ENCODE data around the gene ADGRV1.
"Not testable (repeated sequence)": the region's sequence is repeated elsewhere in the genome, so short reads cannot be mapped to it uniquely, and the experiment has no call there.

The ADGRV1 gene

GRCh38 chr5:90553711-90554110, 4.9 kb upstream of the ADGRV1 start:
- DNase-seq (ENCODE audit: low spot score), result no peak

GRCh38 chr5:90554358-90555006, 4.1 kb upstream of the ADGRV1 start:
- DNase-seq (ENCODE audit: low spot score), result no peak

DNA sequence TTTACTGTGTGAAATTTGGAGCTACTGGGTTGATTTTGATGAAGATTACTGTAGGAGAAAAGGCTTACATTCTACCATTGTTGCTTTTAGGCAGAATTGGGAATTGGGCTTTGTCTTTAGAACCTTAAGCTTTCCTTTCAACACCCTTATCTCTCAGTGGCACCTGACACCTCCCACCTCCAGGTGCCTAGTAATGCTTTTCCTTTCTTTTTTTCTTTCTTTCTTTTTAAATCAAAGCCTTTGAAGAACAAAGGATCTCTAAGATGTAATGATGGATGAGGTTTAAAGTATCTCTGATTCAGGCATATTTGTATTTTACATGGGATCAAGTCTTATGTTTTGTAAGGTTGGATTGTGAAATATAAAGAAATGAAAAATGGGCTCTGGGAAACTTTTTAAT, 2.9 kb upstream of the ADGRV1 start:
- no peak for DNase-seq (ENCODE audit: low spot score)

- DNase-seq (ENCODE audit: low spot score), result no peak
These were observed 1.2 kb upstream of the ADGRV1 start for GRCh38 chr5:90557391-90557790.

- no peak for DNase-seq (ENCODE audit: low spot score)
These were observed 726 bp upstream of the ADGRV1 start for GRCh38 chr5:90557871-90558270.

DNA sequence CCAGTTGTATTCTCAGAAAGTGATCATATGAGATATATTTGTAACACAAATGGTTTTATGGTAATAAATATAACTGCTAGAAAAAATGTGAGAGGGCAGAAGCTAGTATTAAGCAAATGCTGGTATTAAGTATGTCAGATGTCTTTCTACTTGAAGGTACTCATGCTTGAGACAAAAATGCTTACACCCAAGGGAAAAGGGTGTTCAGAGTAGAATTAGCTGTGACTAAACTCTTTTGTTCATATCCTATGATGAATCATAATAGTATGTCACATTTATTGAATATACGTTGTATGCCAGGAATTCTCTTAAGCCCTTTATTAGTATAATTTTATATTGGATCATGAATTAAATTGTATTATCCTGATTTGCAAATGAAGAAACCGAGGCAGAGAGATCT, 2.2 kb downstream of the ADGRV1 start:
- no peak for DNase-seq (ENCODE audit: low spot score)

- no peak for DNase-seq (ENCODE audit: low spot score)
These were observed 3.2 kb downstream of the ADGRV1 start for GRCh38 chr5:90561766-90562165.

DNA sequence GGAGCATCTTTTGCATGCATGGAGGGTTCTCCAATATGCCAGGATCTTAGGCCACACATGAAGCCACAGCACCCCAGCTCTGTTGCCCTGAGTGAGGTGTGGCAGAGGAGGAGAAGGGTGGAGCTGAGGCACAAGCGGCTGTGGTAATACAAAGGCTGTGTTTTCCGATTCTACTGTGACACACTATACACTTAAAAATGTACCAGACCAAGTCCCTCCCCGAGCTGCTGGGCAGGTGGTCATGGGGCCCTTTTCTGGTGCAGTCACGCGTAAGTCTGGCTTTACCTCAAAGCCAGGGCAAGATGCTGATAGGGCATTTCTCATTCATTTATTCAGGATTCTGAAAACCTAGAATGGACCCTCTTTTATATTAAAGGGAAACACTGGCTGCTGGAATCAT, 3.7 kb downstream of the ADGRV1 start:
- no peak for DNase-seq (ENCODE audit: low spot score)

DNA sequence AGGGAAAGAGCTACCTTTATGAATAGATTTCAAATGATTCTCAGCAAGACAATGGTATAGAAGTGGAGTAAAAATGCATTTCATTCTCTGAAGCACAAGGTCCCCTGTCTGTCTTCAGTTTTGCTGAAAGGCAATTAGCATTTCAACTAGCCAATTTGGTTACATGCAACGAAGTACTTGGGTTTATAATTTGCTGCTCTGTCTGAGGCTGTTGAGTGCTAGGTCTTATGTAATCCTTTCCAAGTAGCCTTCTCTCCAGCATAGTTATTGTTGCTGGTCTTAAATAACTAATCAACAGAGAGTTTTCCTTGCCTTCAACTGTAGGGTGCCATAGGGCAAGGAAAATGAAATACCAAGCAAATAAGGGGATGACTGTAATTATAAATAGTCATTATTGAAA, 4.5 kb downstream of the ADGRV1 start:
- no peak for DNase-seq (ENCODE audit: low spot score)

GRCh38 chr5:90565491-90565890, 6.9 kb downstream of the ADGRV1 start:
- DNase-seq (ENCODE audit: low spot score), result no peak

DNA sequence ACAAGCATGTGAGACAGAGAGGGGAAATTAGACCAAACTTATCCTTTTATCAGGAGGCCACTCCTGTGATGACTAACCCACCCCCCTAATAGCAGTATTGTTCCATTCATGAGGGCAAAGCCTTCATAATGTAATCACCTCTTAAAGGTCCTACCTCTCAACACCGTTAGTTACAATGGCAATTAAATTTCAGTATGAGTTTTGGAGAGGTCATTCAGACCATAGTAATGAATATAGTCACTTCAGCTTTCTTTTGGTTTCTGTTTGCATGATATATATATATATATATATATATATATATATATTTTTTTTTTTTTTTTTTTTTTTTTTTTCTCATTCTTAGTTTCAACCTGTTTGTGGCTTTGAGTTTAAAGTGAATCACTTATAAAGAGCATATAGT, 10.5 kb downstream of the ADGRV1 start:
- no peak for DNase-seq (ENCODE audit: low spot score)

GRCh38 chr5:90570034-90570433, 11.4 kb downstream of the ADGRV1 start:
- no peak for DNase-seq (ENCODE audit: low spot score)

DNA sequence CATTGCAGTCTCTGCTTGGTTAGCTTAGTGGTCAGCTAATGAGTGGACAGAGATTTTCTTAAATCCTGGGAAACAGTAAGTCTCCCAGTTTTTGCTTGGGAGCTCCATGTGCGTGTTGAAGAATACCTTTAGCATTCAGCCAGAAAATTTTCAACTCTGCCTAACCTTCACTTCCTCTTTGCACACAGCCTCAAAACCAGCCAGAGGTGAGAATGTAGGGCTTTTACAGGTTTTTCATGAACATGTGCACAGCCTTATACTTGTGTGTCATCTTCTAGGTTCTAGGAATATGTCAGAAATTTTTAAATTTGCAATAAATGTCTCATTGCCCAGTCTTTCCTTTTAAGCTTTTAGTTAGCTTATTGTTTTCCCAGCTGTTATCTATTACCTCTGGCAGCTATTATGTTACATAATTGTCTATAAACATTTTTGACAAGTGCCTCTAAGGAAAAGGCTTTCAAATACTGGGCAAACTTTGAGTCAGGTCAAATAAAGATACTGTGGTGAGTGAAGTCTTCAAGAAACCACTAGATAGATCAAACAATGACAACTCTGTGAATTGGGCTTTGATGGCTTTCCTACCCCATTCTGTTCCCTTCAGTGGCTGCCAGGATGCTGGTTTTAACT, 12.7 kb downstream of the ADGRV1 start:
- no peak for DNase-seq (ENCODE audit: low spot score)

DNA sequence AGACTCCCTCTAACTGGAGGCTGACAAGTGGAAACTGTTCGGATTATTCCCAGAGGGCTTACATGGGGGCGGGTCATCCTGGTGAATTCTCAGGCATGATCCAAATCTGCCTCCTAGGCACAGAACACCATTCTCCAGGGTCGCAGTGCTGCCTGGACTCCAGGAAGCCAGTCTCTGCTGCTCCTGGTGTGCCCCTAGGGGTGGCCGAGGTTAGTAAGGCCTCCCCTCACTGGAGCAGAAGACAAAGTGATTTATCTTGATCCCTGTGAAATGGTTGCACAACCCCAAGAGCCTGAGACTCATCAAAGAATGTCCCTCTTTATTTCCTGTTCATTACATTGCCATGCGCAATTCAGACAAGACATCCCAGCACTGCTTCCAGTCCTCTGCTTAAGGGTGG, 17.1 kb downstream of the ADGRV1 start:
- no peak for DNase-seq (ENCODE audit: low spot score)

DNA sequence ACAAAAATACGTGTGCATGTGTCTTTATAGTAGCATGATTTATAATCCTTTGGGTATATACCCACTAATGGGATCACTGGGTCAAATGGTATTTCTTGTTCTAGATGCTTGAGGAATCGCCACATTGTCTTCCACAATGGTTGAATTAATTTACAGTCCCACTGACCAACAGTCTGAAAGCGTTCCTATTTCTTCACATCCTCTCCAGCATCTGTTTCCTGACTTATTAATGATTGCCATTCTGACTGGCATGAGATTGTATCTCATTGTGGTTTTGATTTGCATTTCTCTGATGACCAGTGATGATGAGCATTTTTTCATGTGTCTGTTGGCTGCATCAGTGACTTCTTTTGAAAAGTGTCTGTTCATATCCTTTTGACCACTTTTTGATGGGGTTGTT, 18.0 kb downstream of the ADGRV1 start:
- not testable (repeated sequence) for DNase-seq (ENCODE audit: low spot score)

DNA sequence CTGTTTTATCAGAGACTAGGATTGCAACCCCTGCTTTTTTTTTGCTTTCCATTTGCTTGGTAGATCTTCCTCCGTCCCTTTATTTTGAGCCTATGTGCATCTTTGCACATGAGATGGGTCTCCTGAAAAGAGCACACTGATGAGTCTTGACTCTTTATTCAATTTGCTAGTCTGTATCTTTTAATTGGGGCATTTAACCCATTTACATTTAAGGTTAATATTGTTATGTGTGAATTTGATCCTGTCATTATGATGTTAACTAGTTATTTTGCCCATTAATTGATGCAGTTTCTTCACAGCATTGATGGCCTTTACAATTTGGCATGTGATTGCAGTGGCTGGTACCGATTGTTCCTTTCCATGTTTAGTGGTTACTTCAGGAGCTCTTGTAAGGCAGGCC, 21.3 kb downstream of the ADGRV1 start:
- DNase-seq (ENCODE audit: low spot score), result not testable (repeated sequence)

- DNase-seq (ENCODE audit: low spot score), result no peak
These were observed 23.4 kb downstream of the ADGRV1 start for GRCh38 chr5:90581956-90582355.

- no peak for DNase-seq (ENCODE audit: low spot score)
These were observed 26.9 kb downstream of the ADGRV1 start for GRCh38 chr5:90585337-90585986.

DNA sequence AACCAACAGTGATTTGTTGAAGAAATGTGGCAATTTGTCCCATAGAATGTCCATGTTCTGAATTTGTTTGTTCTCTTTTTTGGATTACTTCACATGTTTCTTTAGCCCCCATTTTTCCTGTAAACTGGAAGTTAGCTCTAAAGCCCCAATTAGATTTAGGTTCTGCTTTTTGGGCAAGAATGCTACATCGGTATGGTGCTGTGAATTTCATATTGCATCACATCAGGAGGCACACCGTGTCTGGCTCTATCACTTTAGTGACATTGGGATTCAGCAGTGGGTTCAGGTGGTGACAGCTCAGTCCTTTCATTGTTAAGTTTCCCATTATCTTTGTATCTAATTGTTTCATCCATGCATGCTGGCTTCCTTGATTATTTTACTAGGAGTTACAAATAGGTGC, 27.9 kb downstream of the ADGRV1 start:
- DNase-seq (ENCODE audit: low spot score), result no peak

DNA sequence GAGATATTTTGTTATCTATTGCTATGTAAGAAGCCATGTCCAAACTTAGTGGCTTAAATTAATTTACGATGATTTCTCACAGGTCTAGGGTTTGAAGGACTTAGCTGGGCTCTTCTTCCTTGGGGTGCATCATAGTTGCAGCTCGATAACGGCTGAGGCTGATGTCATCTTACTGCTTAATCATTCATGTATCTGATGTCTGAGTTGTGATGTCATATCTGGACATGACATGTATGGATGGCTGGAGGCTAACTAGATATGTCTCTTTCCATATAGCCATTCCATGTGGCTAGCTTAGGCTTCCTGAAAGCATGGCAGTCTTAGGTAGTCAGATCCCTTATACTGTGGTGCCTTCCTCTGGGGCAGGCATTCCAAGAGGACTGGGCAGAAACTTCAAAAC, 31.6 kb downstream of the ADGRV1 start:
- DNase-seq (ENCODE audit: low spot score), result no peak

GRCh38 chr5:90593083-90593482, 34.5 kb downstream of the ADGRV1 start:
- DNase-seq (ENCODE audit: low spot score), result not testable (repeated sequence)

GRCh38 chr5:90595766-90596165, 37.2 kb downstream of the ADGRV1 start:
- not testable (repeated sequence) for DNase-seq (ENCODE audit: low spot score)

DNA sequence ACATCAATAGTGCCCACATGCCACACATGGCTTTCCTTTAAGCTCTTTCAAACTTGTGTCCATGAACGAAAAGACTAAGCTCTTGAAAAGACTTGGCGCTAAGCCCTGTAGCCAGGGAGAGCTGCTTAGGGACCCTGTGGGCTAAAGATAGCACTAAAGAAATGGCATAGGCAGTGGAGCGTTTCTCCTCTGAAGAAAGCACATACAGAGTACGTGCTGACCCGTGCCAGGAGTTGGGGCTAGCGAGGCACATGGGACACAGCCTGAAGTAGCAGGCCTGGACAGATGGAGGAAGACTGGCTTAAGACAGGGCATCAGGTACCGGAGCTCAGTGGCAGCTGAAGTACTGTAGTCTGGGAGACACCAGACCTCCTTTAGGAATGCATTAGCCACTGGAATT, 39.7 kb downstream of the ADGRV1 start:
- DNase-seq (ENCODE audit: low spot score), result no peak

DNA sequence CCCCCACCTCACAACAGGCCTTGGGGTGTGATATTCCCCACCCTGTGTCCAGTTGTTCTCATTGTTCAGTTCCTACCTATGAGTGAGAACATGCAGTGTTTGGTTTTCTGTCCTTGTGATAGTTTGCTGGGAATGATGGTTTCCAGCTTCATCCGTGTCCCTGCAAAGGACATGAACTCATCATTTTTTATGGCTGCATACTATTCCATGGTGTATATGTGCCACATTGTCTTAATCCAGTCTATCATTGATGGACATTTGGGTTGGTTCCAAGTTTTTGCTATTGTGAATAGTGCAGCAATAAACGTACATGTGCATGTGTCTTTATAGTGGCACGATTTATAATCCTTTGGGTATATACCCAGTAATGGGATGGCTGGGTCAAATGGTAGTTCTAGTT, 41.7 kb downstream of the ADGRV1 start:
- not testable (repeated sequence) for DNase-seq (ENCODE audit: low spot score)

Data from HuH-7 (cell line).